SK-N-SH treated with all-trans-retinoic acid at 6 μM for 48 hours (cell line): ENCODE results near the gene WDR36.

Source experiments
- ATAC-seq: fragments of 200-7000 bp; cut with Tn5 transposase; 3 replicates; pipeline ENCODE4 v1.9.1; 2020; ENCODE audit warnings: mild to moderate bottlenecking, moderate library complexity
- ARNTL ChIP-seq: fragments of 450-650 bp; formaldehyde crosslinking; IDR thresholded peaks from 2 replicates; pipeline ENCODE4 v1.5.0; 2020; ENCODE audit warnings: low read depth, mild to moderate bottlenecking, moderate library complexity, borderline replicate concordance
- BACH2 ChIP-seq: fragments of 250-450 bp; sonication (Bioruptor Pico); IDR thresholded peaks from 2 replicates; pipeline ENCODE4 v1.9.0; 2021; ENCODE audit warnings: mild to moderate bottlenecking, borderline replicate concordance
- CSDC2 ChIP-seq: fragments of 250-450 bp; sonication (Bioruptor Pico); IDR thresholded peaks from 2 replicates; pipeline ENCODE4 v1.5.0; 2020; ENCODE audit warnings: mild to moderate bottlenecking, moderate library complexity
- ESRRG ChIP-seq: fragments of 250-450 bp; sonication (Bioruptor Pico); IDR thresholded peaks from 2 replicates; pipeline ENCODE4 v1.6.1; 2021; ENCODE audit warnings: mild to moderate bottlenecking
- GLIS3 ChIP-seq: fragments of 250-450 bp; sonication (Bioruptor Pico); IDR thresholded peaks from 2 replicates; pipeline ENCODE4 v1.5.0; 2020; ENCODE audit warnings: mild to moderate bottlenecking, moderate library complexity
- OSR1 ChIP-seq: fragments of 250-450 bp; sonication (Bioruptor Pico); IDR thresholded peaks from 2 replicates; pipeline ENCODE4 v1.8.0; 2022; ENCODE audit warnings: moderate library complexity, mild to moderate bottlenecking, inconsistent platforms
- RARB ChIP-seq: fragments of 250-450 bp; sonication (Bioruptor Pico); IDR thresholded peaks from 2 replicates; pipeline ENCODE4 v1.8.0; 2021; ENCODE audit warnings: mild to moderate bottlenecking, moderate library complexity
- TCF4 ChIP-seq: fragments of 250-450 bp; sonication (Bioruptor Pico); IDR thresholded peaks from 2 replicates; pipeline ENCODE4 v1.8.0; 2021; ENCODE audit warnings: mild to moderate bottlenecking, moderate library complexity, borderline replicate concordance
- TOX ChIP-seq: fragments of 250-450 bp; sonication (Bioruptor Pico); IDR thresholded peaks from 2 replicates; pipeline ENCODE4 v1.8.0; 2021; ENCODE audit warnings: mild to moderate bottlenecking, moderate library complexity, borderline replicate concordance
- ZC3H10 ChIP-seq: fragments of 250-450 bp; sonication (Bioruptor Pico); IDR thresholded peaks from 2 replicates; pipeline ENCODE4 v1.5.1; 2021; ENCODE audit warnings: mild to moderate bottlenecking, moderate library complexity
- ZFP3 ChIP-seq: fragments of 250-450 bp; sonication (Bioruptor Pico); IDR thresholded peaks from 2 replicates; pipeline ENCODE4 v1.5.0; 2020; ENCODE audit warnings: mild to moderate bottlenecking, moderate library complexity
- ZFP30 ChIP-seq: fragments of 450-650 bp; formaldehyde crosslinking; IDR thresholded peaks from 2 replicates; pipeline ENCODE4 v1.5.0; 2022; ENCODE audit warnings: mild to moderate bottlenecking, moderate library complexity
- ZNF565 ChIP-seq: fragments of 450-650 bp; formaldehyde crosslinking; conservative IDR thresholded peaks from 2 replicates; pipeline ENCODE4 v1.5.0; 2020; ENCODE audit warnings: low read depth, mild to moderate bottlenecking, moderate library complexity
- ZNF70 ChIP-seq: fragments of 450-650 bp; formaldehyde crosslinking; IDR thresholded peaks from 2 replicates; pipeline ENCODE4 v1.5.0; 2020; ENCODE audit warnings: mild to moderate bottlenecking, moderate library complexity
- ZNF8 ChIP-seq: fragments of 450-650 bp; formaldehyde crosslinking; IDR thresholded peaks from 2 replicates; pipeline ENCODE4 v1.5.0; 2020; ENCODE audit warnings: mild to moderate bottlenecking, moderate library complexity
- TF ChIP-seq, protein P1 (sequence below): fragments of 250-450 bp; sonication (Bioruptor Pico); IDR thresholded peaks from 2 replicates; pipeline ENCODE4 v1.8.0; 2021; ENCODE audit warnings: low read depth, mild to moderate bottlenecking, moderate library complexity, borderline replicate concordance
- TF ChIP-seq, protein P2 (sequence below): fragments of 250-450 bp; sonication (Bioruptor Pico); IDR thresholded peaks from 2 replicates; pipeline ENCODE4 v1.5.1; 2021; ENCODE audit warnings: mild to moderate bottlenecking, moderate library complexity
- TF ChIP-seq, protein P3 (sequence below): fragments of 250-450 bp; sonication (Bioruptor Pico); IDR thresholded peaks from 2 replicates; pipeline ENCODE4 v1.8.0; 2020; ENCODE audit warnings: mild to moderate bottlenecking, moderate library complexity, borderline replicate concordance
- TF ChIP-seq, protein P4 (sequence below): fragments of 250-450 bp; sonication (Bioruptor Pico); IDR thresholded peaks from 2 replicates; pipeline ENCODE4 v1.5.1; 2020; ENCODE audit warnings: low read depth, mild to moderate bottlenecking, moderate library complexity
- TF ChIP-seq, protein P5 (sequence below): fragments of 250-450 bp; sonication (Bioruptor Pico); IDR thresholded peaks from 2 replicates; pipeline ENCODE4 v1.5.0; 2020; ENCODE audit warnings: mild to moderate bottlenecking, moderate library complexity

WDR36 gene

DNA sequence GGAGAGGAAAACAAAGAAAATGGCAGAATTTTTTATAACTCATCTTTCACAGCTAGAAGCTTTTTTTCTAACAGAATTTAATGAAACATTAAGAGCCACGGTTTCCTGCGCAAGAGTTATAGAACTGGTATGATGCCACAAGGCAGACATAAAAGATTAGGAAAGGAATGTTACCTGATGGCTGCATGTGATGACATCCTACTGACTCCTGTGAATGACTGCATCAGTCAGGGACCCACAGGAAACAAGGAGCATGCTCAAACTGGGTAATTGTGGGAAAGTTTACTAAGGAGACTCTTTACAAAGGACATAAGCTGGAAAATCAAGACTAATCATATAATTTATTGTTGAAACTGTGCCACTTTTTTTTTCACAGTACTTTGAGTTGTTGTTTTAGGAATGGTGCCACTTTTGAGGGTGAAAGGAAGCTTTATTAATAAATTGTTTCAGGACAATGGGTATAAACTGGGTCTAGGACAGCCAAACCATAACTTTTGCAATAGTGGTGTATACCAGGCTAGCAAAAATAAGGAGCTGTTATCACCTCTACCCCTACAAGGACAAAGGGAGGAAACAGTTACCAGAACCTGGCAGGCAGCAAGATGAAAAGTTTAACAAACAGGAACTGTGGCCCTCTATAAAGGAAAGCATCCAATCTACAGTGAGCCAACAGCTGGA is 25.7 kb upstream of the WDR36 start:
- ATAC-seq = no peak
- TF ChIP-seq, protein P1, sequence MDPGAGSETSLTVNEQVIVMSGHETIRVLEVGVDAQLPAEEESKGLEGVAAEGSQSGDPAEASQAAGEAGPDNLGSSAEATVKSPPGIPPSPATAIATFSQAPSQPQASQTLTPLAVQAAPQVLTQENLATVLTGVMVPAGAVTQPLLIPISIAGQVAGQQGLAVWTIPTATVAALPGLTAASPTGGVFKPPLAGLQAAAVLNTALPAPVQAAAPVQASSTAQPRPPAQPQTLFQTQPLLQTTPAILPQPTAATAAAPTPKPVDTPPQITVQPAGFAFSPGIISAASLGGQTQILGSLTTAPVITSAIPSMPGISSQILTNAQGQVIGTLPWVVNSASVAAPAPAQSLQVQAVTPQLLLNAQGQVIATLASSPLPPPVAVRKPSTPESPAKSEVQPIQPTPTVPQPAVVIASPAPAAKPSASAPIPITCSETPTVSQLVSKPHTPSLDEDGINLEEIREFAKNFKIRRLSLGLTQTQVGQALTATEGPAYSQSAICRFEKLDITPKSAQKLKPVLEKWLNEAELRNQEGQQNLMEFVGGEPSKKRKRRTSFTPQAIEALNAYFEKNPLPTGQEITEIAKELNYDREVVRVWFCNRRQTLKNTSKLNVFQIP = no peak
- TF ChIP-seq ZNF565 (CRISPR knock-in tag) (no peak), OSR1 (no peak), CSDC2 (CRISPR knock-in tag) (no peak), ZC3H10 (no peak), ZFP3 (CRISPR knock-in tag) (no peak), ZNF70 (no peak), ESRRG (CRISPR knock-in tag) (no peak), ZFP30 (CRISPR knock-in tag) (no peak), RARB (CRISPR knock-in tag) (no peak), BACH2 (no peak), ZNF8 (CRISPR knock-in tag) (no peak), TOX (CRISPR knock-in tag) (no peak), GLIS3 (CRISPR knock-in tag) (no peak), TCF4 (CRISPR knock-in tag) (no peak), ARNTL (CRISPR knock-in tag) (no peak)
- TF ChIP-seq, protein P2, sequence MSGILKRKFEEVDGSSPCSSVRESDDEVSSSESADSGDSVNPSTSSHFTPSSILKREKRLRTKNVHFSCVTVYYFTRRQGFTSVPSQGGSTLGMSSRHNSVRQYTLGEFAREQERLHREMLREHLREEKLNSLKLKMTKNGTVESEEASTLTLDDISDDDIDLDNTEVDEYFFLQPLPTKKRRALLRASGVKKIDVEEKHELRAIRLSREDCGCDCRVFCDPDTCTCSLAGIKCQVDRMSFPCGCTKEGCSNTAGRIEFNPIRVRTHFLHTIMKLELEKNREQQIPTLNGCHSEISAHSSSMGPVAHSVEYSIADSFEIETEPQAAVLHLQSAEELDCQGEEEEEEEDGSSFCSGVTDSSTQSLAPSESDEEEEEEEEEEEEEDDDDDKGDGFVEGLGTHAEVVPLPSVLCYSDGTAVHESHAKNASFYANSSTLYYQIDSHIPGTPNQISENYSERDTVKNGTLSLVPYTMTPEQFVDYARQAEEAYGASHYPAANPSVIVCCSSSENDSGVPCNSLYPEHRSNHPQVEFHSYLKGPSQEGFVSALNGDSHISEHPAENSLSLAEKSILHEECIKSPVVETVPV (CRISPR knock-in tag) = no peak
- TF ChIP-seq, protein P3, sequence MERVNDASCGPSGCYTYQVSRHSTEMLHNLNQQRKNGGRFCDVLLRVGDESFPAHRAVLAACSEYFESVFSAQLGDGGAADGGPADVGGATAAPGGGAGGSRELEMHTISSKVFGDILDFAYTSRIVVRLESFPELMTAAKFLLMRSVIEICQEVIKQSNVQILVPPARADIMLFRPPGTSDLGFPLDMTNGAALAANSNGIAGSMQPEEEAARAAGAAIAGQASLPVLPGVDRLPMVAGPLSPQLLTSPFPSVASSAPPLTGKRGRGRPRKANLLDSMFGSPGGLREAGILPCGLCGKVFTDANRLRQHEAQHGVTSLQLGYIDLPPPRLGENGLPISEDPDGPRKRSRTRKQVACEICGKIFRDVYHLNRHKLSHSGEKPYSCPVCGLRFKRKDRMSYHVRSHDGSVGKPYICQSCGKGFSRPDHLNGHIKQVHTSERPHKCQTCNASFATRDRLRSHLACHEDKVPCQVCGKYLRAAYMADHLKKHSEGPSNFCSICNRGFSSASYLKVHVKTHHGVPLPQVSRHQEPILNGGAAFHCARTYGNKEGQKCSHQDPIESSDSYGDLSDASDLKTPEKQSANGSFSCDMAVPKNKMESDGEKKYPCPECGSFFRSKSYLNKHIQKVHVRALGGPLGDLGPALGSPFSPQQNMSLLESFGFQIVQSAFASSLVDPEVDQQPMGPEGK (CRISPR knock-in tag) = no peak

DNA sequence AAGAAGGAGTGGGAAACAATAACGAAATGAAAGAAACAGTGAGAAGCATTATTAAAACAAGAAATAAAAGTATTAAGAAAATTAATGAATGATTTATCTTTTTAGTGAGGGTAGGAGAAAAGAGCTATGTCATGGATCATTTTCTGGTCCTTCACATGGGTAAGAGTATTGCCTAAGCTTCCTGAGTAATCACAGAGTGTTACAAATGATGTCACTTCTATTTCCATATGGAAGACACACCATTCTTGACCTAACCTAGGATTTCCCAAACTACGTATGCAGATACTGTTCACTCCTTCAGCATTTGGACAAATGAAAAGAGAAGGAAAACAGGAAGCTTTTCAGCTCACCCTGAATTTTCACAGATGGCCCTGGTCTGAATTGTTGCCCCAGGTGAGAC is 23.9 kb upstream of the WDR36 start:
- ATAC-seq = no peak
- TF ChIP-seq, protein P4, sequence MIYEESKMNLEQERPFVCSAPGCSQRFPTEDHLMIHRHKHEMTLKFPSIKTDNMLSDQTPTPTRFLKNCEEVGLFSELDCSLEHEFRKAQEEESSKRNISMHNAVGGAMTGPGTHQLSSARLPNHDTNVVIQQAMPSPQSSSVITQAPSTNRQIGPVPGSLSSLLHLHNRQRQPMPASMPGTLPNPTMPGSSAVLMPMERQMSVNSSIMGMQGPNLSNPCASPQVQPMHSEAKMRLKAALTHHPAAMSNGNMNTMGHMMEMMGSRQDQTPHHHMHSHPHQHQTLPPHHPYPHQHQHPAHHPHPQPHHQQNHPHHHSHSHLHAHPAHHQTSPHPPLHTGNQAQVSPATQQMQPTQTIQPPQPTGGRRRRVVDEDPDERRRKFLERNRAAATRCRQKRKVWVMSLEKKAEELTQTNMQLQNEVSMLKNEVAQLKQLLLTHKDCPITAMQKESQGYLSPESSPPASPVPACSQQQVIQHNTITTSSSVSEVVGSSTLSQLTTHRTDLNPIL (CRISPR knock-in tag) = no peak
- TF ChIP-seq, protein P1 = no peak
- TF ChIP-seq RARB (CRISPR knock-in tag) (no peak), ZNF8 (CRISPR knock-in tag) (no peak), ZC3H10 (no peak), OSR1 (no peak)
- TF ChIP-seq, protein P2 (CRISPR knock-in tag) = no peak
- TF ChIP-seq, protein P5, sequence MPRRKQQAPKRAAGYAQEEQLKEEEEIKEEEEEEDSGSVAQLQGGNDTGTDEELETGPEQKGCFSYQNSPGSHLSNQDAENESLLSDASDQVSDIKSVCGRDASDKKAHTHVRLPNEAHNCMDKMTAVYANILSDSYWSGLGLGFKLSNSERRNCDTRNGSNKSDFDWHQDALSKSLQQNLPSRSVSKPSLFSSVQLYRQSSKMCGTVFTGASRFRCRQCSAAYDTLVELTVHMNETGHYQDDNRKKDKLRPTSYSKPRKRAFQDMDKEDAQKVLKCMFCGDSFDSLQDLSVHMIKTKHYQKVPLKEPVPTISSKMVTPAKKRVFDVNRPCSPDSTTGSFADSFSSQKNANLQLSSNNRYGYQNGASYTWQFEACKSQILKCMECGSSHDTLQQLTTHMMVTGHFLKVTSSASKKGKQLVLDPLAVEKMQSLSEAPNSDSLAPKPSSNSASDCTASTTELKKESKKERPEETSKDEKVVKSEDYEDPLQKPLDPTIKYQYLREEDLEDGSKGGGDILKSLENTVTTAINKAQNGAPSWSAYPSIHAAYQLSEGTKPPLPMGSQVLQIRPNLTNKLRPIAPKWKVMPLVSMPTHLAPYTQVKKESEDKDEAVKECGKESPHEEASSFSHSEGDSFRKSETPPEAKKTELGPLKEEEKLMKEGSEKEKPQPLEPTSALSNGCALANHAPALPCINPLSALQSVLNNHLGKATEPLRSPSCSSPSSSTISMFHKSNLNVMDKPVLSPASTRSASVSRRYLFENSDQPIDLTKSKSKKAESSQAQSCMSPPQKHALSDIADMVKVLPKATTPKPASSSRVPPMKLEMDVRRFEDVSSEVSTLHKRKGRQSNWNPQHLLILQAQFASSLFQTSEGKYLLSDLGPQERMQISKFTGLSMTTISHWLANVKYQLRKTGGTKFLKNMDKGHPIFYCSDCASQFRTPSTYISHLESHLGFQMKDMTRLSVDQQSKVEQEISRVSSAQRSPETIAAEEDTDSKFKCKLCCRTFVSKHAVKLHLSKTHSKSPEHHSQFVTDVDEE = no peak
